Measurements from ENCODE around the gene CYB5R4. TPM values are rescaled to one million over a fixed set of nuclear protein-coding genes. Genes with fewer than 3 reads are reported as not detected.

CYB5R4 gene
- total RNA-seq, 1 experiment from 2014 or later, result 23.8 TPM

DNA sequence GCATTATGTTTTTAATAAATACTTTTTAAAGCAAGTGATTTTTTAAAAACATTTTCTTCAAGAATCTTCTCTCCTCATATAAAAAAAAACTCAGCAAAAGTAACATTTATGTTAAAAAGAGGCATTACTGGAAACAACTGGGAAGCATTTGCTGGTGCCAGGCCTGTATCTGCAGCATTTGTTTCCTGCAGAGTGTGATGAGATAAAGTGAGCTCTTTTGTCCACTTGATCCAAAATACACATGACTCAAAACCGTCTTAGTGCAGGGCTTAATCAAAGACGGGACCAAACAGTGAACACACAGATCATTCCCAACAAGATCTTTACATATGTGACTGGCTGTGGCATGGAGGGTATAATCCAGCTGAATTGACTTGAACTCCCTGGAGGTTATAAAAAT lies 34.7 kb upstream of the CYB5R4 start:
- Histone ChIP-seq H3K4me3 (ENCODE audit: low read depth, low read length, poor library complexity, severe bottlenecking) (no peak overlapping the region), H3K4me1 (ENCODE audit: insufficient read depth, low read length, poor library complexity, severe bottlenecking) (no peaks in the 10 kb centered on the region), H3K27me3 (replicated peaks; ENCODE audit: insufficient read depth, low read depth, low read length, poor library complexity) (no peaks in the 10 kb centered on the region), H3K9me3 (ENCODE audit: low read depth, low read length, poor library complexity, severe bottlenecking) (no peaks in the 10 kb centered on the region), H3K27ac (ENCODE audit: low read depth, low read length, poor library complexity, severe bottlenecking) (no peak overlapping the region), H3K36me3 (ENCODE audit: insufficient read depth, low read length, poor library complexity, severe bottlenecking) (no peaks in the 10 kb centered on the region)
- no peak for TF ChIP-seq EZH2 (IDR thresholded peaks at IDR 0.05; ENCODE audit: borderline replicate concordance, low read depth, low read length, poor library complexity, severe bottlenecking)
- TF ChIP-seq, protein P1, sequence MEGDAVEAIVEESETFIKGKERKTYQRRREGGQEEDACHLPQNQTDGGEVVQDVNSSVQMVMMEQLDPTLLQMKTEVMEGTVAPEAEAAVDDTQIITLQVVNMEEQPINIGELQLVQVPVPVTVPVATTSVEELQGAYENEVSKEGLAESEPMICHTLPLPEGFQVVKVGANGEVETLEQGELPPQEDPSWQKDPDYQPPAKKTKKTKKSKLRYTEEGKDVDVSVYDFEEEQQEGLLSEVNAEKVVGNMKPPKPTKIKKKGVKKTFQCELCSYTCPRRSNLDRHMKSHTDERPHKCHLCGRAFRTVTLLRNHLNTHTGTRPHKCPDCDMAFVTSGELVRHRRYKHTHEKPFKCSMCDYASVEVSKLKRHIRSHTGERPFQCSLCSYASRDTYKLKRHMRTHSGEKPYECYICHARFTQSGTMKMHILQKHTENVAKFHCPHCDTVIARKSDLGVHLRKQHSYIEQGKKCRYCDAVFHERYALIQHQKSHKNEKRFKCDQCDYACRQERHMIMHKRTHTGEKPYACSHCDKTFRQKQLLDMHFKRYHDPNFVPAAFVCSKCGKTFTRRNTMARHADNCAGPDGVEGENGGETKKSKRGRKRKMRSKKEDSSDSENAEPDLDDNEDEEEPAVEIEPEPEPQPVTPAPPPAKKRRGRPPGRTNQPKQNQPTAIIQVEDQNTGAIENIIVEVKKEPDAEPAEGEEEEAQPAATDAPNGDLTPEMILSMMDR (conservative IDR thresholded peaks at IDR 0.05; ENCODE audit: low read depth, low read length), result no peak
- BruUV-seq (replicated peaks), result no TSS peak
- intact Hi-C loops (cut with micrococcal nuclease; ENCODE audit: unreplicated experiment), result no loop called here
- ChIA-PET CTCF (no interaction called here), POLR2A (ENCODE audit: low non-redundant PET) (no interaction called here)
- DNase-seq (ENCODE audit: low spot score), result no peak

- Histone ChIP-seq H3K36me3 (ENCODE audit: insufficient read depth, low read length, poor library complexity, severe bottlenecking) (no peaks in the 10 kb centered on the region), H3K27me3 (replicated peaks; ENCODE audit: insufficient read depth, low read depth, low read length, poor library complexity) (no peaks in the 10 kb centered on the region), H3K9me3 (ENCODE audit: low read depth, low read length, poor library complexity, severe bottlenecking) (no peaks in the 10 kb centered on the region), H3K4me1 (ENCODE audit: insufficient read depth, low read length, poor library complexity, severe bottlenecking) (no peaks in the 10 kb centered on the region), H3K4me3 (ENCODE audit: low read depth, low read length, poor library complexity, severe bottlenecking) (no peak overlapping the region), H3K27ac (ENCODE audit: low read depth, low read length, poor library complexity, severe bottlenecking) (no peak overlapping the region)
- BruUV-seq (replicated peaks), result no TSS peak
- no peak for TF ChIP-seq EZH2 (IDR thresholded peaks at IDR 0.05; ENCODE audit: borderline replicate concordance, low read depth, low read length, poor library complexity, severe bottlenecking)
- TF ChIP-seq, protein P1 (conservative IDR thresholded peaks at IDR 0.05; ENCODE audit: low read depth, low read length), result no peak
- ChIA-PET POLR2A (ENCODE audit: low non-redundant PET) (no interaction called here), CTCF (no interaction called here)
- DNase-seq (ENCODE audit: low spot score), result no peak
- intact Hi-C loops (cut with micrococcal nuclease; ENCODE audit: unreplicated experiment), result no loop called here
Observed at GRCh38 chr6:83827050-83827449, 32.4 kb upstream of the CYB5R4 start.

- no peak overlapping the region for H3K27ac ChIP-seq (ENCODE audit: low read depth, low read length, poor library complexity, severe bottlenecking)
- POLR2A ChIA-PET (ENCODE audit: low non-redundant PET), result no interaction called here
- no peaks in the 10 kb centered on the region for H3K27me3 ChIP-seq (replicated peaks; ENCODE audit: insufficient read depth, low read depth, low read length, poor library complexity)
- intact Hi-C loops (cut with micrococcal nuclease; ENCODE audit: unreplicated experiment), result no loop called here
- peaks cover 6% of the 10 kb centered on the region for H3K9me3 ChIP-seq (ENCODE audit: low read depth, low read length, poor library complexity, severe bottlenecking)
- H3K36me3 ChIP-seq (ENCODE audit: insufficient read depth, low read length, poor library complexity, severe bottlenecking), result no peaks in the 10 kb centered on the region
- H3K4me1 ChIP-seq (ENCODE audit: insufficient read depth, low read length, poor library complexity, severe bottlenecking), result no peaks in the 10 kb centered on the region
- H3K4me3 ChIP-seq (ENCODE audit: low read depth, low read length, poor library complexity, severe bottlenecking), result no peak overlapping the region
- no TSS peak for BruUV-seq (replicated peaks)
- TF ChIP-seq EZH2 (IDR thresholded peaks at IDR 0.05; ENCODE audit: borderline replicate concordance, low read depth, low read length, poor library complexity, severe bottlenecking), result no peak
- no peak for DNase-seq (ENCODE audit: low spot score)
- CTCF ChIA-PET, result no interaction called here
Observed at GRCh38 chr6:83838727-83839126, 20.8 kb upstream of the CYB5R4 start.

DNA sequence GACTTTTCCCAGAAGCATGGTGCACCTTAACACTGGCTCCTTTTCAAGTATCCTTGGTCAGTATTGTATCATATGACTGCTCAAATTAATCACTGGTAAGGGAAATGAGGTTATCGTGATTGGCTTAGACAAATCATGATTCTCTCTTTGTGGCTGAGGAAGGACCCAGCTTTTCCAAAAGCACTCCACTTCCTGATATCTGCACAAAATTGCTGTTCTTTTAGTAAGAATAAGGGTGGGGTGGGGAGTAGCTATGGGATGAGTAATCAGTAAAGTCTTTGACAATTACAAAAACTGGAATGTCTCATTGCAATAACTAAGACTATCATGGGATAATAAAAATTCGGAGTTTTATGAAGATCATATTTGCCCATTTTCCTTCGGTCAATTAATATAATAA lies 15.3 kb upstream of the CYB5R4 start:
- H3K4me3 ChIP-seq (ENCODE audit: low read depth, low read length, poor library complexity, severe bottlenecking), result no peak overlapping the region
- TF ChIP-seq, protein P1 (conservative IDR thresholded peaks at IDR 0.05; ENCODE audit: low read depth, low read length), result no peak
- no peak for TF ChIP-seq EZH2 (IDR thresholded peaks at IDR 0.05; ENCODE audit: borderline replicate concordance, low read depth, low read length, poor library complexity, severe bottlenecking)
- ChIA-PET CTCF (no interaction called here), POLR2A (ENCODE audit: low non-redundant PET) (no interaction called here)
- no peaks in the 10 kb centered on the region for H3K27me3 ChIP-seq (replicated peaks; ENCODE audit: insufficient read depth, low read depth, low read length, poor library complexity)
- H3K27ac ChIP-seq (ENCODE audit: low read depth, low read length, poor library complexity, severe bottlenecking), result no peak overlapping the region
- H3K4me1 ChIP-seq (ENCODE audit: insufficient read depth, low read length, poor library complexity, severe bottlenecking), result no peaks in the 10 kb centered on the region
- no peaks in the 10 kb centered on the region for H3K36me3 ChIP-seq (ENCODE audit: insufficient read depth, low read length, poor library complexity, severe bottlenecking)
- intact Hi-C loops (cut with micrococcal nuclease; ENCODE audit: unreplicated experiment), result no loop called here
- BruUV-seq (replicated peaks), result no TSS peak
- DNase-seq (ENCODE audit: low spot score), result no peak
- peaks cover 6% of the 10 kb centered on the region for H3K9me3 ChIP-seq (ENCODE audit: low read depth, low read length, poor library complexity, severe bottlenecking)
